Measurements from ENCODE around the gene MRPL37.

MRPL37 gene

DNA sequence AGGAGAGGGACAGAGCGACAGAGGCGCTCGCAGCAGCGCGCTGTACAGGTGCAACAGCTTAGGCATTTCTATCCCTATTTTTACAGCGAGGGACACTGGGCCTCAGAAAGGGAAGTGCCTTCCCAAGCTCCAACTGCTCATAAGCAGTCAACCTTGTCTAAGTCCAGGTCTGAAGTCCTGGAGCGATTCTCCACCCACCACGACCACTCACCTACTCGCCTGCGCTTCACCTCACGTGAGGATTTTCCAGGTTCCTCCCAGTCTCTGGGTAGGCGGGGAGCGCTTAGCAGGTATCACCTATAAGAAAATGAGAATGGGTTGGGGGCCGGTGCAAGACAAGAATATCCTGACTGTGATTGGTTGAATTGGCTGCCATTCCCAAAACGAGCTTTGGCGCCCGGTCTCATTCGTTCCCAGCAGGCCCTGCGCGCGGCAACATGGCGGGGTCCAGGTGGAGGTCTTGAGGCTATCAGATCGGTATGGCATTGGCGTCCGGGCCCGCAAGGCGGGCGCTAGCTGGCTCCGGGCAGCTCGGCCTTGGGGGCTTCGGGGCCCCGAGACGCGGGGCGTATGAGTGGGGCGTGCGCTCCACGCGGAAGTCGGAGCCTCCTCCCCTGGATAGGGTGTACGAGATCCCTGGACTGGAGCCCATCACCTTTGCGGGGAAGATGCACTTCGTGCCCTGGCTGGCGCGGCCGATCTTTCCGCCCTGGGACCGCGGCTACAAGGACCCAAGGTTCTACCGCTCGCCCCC, at the start of gene MRPL37, which contains the start of gene CYB5RL:
TSS of gene MRPL37 (plus strand) at position 403 of the 754 bp plus-strand sequence. CDS start at position 480, 77 bp downstream.
TSS of gene CYB5RL (minus strand) at position 266 of the 754 bp plus-strand sequence. CDS start 4,414 bp downstream, outside the sequence.
- TF ChIP-seq, protein P1, sequence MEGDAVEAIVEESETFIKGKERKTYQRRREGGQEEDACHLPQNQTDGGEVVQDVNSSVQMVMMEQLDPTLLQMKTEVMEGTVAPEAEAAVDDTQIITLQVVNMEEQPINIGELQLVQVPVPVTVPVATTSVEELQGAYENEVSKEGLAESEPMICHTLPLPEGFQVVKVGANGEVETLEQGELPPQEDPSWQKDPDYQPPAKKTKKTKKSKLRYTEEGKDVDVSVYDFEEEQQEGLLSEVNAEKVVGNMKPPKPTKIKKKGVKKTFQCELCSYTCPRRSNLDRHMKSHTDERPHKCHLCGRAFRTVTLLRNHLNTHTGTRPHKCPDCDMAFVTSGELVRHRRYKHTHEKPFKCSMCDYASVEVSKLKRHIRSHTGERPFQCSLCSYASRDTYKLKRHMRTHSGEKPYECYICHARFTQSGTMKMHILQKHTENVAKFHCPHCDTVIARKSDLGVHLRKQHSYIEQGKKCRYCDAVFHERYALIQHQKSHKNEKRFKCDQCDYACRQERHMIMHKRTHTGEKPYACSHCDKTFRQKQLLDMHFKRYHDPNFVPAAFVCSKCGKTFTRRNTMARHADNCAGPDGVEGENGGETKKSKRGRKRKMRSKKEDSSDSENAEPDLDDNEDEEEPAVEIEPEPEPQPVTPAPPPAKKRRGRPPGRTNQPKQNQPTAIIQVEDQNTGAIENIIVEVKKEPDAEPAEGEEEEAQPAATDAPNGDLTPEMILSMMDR (IDR thresholded peaks at IDR 0.05) = no peak
- H3K36me3 ChIP-seq = peaks cover 7 to 25% (median 19%) of the 10 kb centered on the region in 3 donors
- H3K27me3 ChIP-seq = no peaks in the 10 kb centered on the region
- no peaks in the 10 kb centered on the region for H3K9me3 ChIP-seq
- peak within 1 kb of the TSS; percentile 78 to 79 for H3K27ac ChIP-seq
- intact Hi-C loops (cut with DNase I; ENCODE audit: low total_unique reads) = loop anchor here (2.0 kb wide), 1 partner anchor 289 kb away; no protein-coding TSS in a partner anchor
- peaks cover 0 to 28% (median 16%) of the 10 kb centered on the region in 4 donors for H3K4me1 ChIP-seq
- H3K4me3 ChIP-seq = peak within 1 kb of the TSS; percentile 72 to 90
- DNase-seq = peak; percentile 95

DNA sequence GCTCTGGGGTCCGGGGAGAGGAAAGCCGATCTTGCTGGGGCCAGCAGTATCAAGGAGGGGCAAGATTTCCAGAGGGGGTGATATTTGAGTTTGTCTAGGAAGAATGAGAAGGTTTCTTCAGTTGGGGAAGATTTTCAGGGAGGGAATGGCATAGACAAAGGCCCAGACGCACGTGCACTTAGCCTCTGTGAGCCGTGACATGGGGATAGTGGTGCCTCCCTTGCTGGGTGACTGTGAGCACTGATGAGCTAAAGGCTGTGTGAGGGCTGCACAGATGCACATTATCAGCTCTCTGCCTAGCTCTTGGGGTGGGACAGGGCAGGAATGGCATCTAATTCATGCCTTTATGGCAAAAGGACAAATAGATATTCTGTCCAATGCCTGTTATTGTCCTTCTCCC, 49.0 kb upstream of the MRPL37 start:
- peaks cover 0 to 16% (median 14%) of the 10 kb centered on the region in 4 donors for H3K4me1 ChIP-seq
- no peaks in the 10 kb centered on the region for H3K9me3 ChIP-seq
- no peaks in the 10 kb centered on the region for H3K36me3 ChIP-seq
- no peak for DNase-seq
- H3K27ac ChIP-seq = no peak overlapping the region
- intact Hi-C loops (cut with DNase I; ENCODE audit: low total_unique reads) = no loop called here
- H3K4me3 ChIP-seq = no peak overlapping the region
- TF ChIP-seq, protein P1 (IDR thresholded peaks at IDR 0.05) = no peak
- no peaks in the 10 kb centered on the region for H3K27me3 ChIP-seq

DNA sequence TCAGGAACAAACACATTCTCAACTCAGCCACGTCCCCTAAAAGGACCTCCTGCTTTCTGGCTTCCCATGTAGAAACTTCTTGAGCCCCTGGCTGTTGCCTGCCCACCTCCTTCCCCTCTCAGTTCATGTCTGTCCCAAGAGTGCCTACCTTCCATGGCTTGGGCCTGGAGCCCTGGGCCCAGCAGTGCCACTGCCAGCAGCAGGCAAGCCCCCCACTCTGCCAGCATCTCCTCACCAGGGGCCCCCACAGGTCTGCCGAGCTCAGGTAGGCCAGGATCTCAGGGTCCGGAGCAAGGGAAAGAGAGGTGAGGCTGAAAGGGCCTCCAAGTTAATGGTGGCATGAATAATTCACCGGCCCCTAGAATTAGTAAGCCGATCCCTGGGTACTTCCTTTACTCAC, 47.3 kb upstream of the MRPL37 start, which contains the start of gene CDCP2:
TSS of gene CDCP2 (minus strand) at position 305 of the 400 bp plus-strand sequence. CDS start at position 227, 78 bp downstream.
- H3K4me1 ChIP-seq = peaks cover 0 to 16% (median 14%) of the 10 kb centered on the region in 4 donors
- H3K9me3 ChIP-seq = no peaks in the 10 kb centered on the region
- no peak for DNase-seq
- intact Hi-C loops (cut with DNase I; ENCODE audit: low total_unique reads) = no loop called here
- peak within 1 kb of the TSS in 1 of 2 donors; percentile 14 for H3K4me3 ChIP-seq
- no peaks in the 10 kb centered on the region for H3K36me3 ChIP-seq
- peak within 1 kb of the TSS; percentile 58 to 68 for H3K27ac ChIP-seq
- TF ChIP-seq, protein P1 (IDR thresholded peaks at IDR 0.05) = no peak
- H3K27me3 ChIP-seq = no peaks in the 10 kb centered on the region

DNA sequence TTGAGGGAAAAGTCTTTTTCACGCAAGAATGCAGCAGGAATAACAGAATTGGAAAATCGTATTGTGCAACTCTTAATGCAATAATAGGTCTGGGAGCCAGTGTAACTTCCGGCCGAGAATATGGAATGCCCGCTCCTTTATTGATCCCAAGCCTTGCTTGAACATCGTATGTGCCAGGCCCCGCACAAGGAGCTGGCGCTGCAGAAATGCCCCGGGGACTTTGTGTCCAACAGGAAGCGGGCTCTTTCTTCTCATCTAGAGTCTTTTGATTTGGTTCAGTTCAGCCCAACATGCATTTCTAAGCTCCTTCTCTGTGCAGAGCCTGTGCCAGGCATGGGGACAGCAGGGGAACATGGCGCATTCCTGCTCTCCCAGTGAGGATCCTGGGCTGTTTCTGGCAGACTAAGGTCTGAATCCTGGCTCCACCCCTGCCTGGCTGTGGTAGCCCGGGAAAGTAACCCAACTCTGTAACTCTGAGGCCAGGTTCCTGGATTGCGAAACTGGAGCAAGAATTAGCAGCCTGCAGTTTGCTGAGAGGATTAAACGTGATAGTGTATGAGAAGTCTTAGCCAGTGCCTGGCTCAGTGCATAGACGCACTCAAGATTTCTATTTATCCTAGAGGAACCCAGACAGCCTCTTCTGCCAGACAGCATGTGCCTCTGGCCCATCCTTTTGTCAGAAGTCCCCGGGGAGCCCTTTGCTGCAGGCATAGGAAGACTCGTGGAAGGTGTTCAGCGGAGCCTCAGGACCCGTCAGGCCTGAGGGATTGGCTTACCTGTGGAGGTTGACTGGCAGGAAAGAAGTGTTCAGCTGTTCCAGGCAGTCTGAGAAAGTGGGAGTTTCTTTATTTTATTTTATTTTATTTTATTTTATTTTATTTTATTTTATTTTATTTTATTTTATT, 46.2 kb upstream of the MRPL37 start:
- peak; percentile 82 to 90 for DNase-seq
- Histone ChIP-seq H3K27ac (peak overlapping the region; percentile 58 to 68), H3K36me3 (no peaks in the 10 kb centered on the region), H3K4me3 (peak overlapping the region in 1 of 2 donors; percentile 14), H3K27me3 (no peaks in the 10 kb centered on the region), H3K4me1 (peaks cover 0 to 16% (median 14%) of the 10 kb centered on the region in 4 donors), H3K9me3 (no peaks in the 10 kb centered on the region)
- TF ChIP-seq, protein P1 (IDR thresholded peaks at IDR 0.05) = no peak
- intact Hi-C loops (cut with DNase I; ENCODE audit: low total_unique reads) = no loop called here

DNA sequence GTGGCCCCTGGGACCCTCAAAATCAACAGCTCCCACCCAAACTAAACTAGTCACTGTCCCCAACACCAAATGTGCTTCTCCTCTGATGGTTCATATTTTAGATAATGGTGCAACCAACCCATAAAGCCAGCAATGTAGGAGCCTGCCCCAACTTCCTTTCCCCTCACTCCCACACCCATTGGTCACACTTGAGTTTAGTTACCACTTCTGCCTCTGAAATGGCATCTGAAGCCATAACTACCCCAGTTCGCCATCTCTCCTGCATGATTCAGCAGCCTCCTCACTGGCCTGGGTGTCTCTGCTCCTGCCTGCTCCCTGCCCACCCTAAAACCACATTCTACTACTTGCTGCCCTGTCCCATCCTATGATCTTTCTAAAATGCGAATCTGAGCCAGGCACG, 43.8 kb upstream of the MRPL37 start:
- TF ChIP-seq, protein P1 (IDR thresholded peaks at IDR 0.05) = no peak
- DNase-seq = no peak
- H3K27me3 ChIP-seq = no peaks in the 10 kb centered on the region
- H3K4me1 ChIP-seq = peaks cover 0 to 16% (median 14%) of the 10 kb centered on the region in 4 donors
- H3K4me3 ChIP-seq = no peak overlapping the region
- intact Hi-C loops (cut with DNase I; ENCODE audit: low total_unique reads) = no loop called here
- H3K36me3 ChIP-seq = no peaks in the 10 kb centered on the region
- no peaks in the 10 kb centered on the region for H3K9me3 ChIP-seq
- no peak overlapping the region for H3K27ac ChIP-seq

All from tibial artery (tissue), 4 donors.